Measurements from ENCODE around the gene SLC39A5. TPM values are rescaled to one million over a fixed set of nuclear protein-coding genes. Genes with fewer than 3 reads are reported as not detected.
A peak's percentile ranks its signal among the peaks of the same experiment; 100 is the strongest.

Gene SLC39A5
- polyA plus RNA-seq, 1 donor from 2014 or later: 0.33 TPM

- H3K4me3 ChIP-seq (ENCODE audit: low read length): peak within 1 kb of the TSS; percentile 97
- H3K9me3 ChIP-seq (ENCODE audit: low read length): no peaks in the 10 kb centered on the region
- peak within 1 kb of the TSS; percentile 99 for H3K9ac ChIP-seq (ENCODE audit: low read length)
- no peaks in the 10 kb centered on the region for H4K20me1 ChIP-seq (ENCODE audit: insufficient read depth)
- TF ChIP-seq CTCF (IDR thresholded peaks at IDR 0.05; ENCODE audit: poor library complexity, severe bottlenecking): peak; percentile 77
- peak; percentile 23 for TF ChIP-seq MXI1 (conservative IDR thresholded peaks at IDR 0.05; ENCODE audit: poor library complexity, severe bottlenecking)
- TF ChIP-seq SMC3 (conservative IDR thresholded peaks at IDR 0.05; ENCODE audit: poor library complexity): peak; percentile 50
- peak; percentile 49 for TF ChIP-seq TAF1 (IDR thresholded peaks at IDR 0.05; ENCODE audit: low read depth)
- no peak for TF ChIP-seq EP300 (conservative IDR thresholded peaks at IDR 0.05; ENCODE audit: poor library complexity, severe bottlenecking)
- TF ChIP-seq EZH2 (IDR thresholded peaks at IDR 0.05; ENCODE audit: borderline replicate concordance, insufficient read depth, low read length, poor library complexity, severe bottlenecking): no peak
- TF ChIP-seq RAD21 (conservative IDR thresholded peaks at IDR 0.05): peak; percentile 42
- TF ChIP-seq, protein P1, sequence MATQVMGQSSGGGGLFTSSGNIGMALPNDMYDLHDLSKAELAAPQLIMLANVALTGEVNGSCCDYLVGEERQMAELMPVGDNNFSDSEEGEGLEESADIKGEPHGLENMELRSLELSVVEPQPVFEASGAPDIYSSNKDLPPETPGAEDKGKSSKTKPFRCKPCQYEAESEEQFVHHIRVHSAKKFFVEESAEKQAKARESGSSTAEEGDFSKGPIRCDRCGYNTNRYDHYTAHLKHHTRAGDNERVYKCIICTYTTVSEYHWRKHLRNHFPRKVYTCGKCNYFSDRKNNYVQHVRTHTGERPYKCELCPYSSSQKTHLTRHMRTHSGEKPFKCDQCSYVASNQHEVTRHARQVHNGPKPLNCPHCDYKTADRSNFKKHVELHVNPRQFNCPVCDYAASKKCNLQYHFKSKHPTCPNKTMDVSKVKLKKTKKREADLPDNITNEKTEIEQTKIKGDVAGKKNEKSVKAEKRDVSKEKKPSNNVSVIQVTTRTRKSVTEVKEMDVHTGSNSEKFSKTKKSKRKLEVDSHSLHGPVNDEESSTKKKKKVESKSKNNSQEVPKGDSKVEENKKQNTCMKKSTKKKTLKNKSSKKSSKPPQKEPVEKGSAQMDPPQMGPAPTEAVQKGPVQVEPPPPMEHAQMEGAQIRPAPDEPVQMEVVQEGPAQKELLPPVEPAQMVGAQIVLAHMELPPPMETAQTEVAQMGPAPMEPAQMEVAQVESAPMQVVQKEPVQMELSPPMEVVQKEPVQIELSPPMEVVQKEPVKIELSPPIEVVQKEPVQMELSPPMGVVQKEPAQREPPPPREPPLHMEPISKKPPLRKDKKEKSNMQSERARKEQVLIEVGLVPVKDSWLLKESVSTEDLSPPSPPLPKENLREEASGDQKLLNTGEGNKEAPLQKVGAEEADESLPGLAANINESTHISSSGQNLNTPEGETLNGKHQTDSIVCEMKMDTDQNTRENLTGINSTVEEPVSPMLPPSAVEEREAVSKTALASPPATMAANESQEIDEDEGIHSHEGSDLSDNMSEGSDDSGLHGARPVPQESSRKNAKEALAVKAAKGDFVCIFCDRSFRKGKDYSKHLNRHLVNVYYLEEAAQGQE (IDR thresholded peaks at IDR 0.05; ENCODE audit: borderline replicate concordance): peak; percentile 74
- TF ChIP-seq POLR2AphosphoS5 (IDR thresholded peaks at IDR 0.05): peak; percentile 90
- peak within 1 kb of the TSS; percentile 97 for H3K27ac ChIP-seq (ENCODE audit: low read length)
- no peaks in the 10 kb centered on the region for H3K27me3 ChIP-seq (ENCODE audit: insufficient read depth, low read depth, low read length)
- peak within 1 kb of the TSS; percentile 95 for H3K4me2 ChIP-seq (ENCODE audit: low read length)
- H3K79me2 ChIP-seq (replicated peaks; ENCODE audit: insufficient read depth, low read length): peaks cover 33% of the 10 kb centered on the region
- H3K9me2 ChIP-seq (ENCODE audit: insufficient read depth, low read length): no peaks in the 10 kb centered on the region
- H2AFZ ChIP-seq (ENCODE audit: low read depth, low read length): peak within 1 kb of the TSS; percentile 66
- H3K36me3 ChIP-seq (ENCODE audit: insufficient read depth, low read length): peaks cover 5% of the 10 kb centered on the region
- H3F3A ChIP-seq (ENCODE audit: insufficient read depth, low read length, poor library complexity, severe bottlenecking): peaks cover 7% of the 10 kb centered on the region
Observed at GRCh38 chr12:56189099-56189917, 40.5 kb upstream of the SLC39A5 start, which contains the start of gene SMARCC2. SMARCC2 (minus strand) TSS chr12:56189483; CDS start chr12:56189461, 22 bp downstream.

- H3K36me3 ChIP-seq (ENCODE audit: insufficient read depth, low read length): peaks cover 5% of the 10 kb centered on the region
- H3K4me3 ChIP-seq (ENCODE audit: low read length): peak overlapping the region; percentile 97
- H3K4me2 ChIP-seq (ENCODE audit: low read length): peak overlapping the region; percentile 38
- H3K9me3 ChIP-seq (ENCODE audit: low read length): no peaks in the 10 kb centered on the region
- no peaks in the 10 kb centered on the region for H4K20me1 ChIP-seq (ENCODE audit: insufficient read depth)
- H3K9ac ChIP-seq (ENCODE audit: low read length): peak overlapping the region; percentile 99
- no peaks in the 10 kb centered on the region for H3K27me3 ChIP-seq (ENCODE audit: insufficient read depth, low read depth, low read length)
- peak overlapping the region; percentile 56 for H2AFZ ChIP-seq (ENCODE audit: low read depth, low read length)
- peaks cover 32% of the 10 kb centered on the region for H3K79me2 ChIP-seq (replicated peaks; ENCODE audit: insufficient read depth, low read length)
- peak overlapping the region; percentile 79 for H3K27ac ChIP-seq (ENCODE audit: low read length)
- H3F3A ChIP-seq (ENCODE audit: insufficient read depth, low read length, poor library complexity, severe bottlenecking): peaks cover 7% of the 10 kb centered on the region
- H3K9me2 ChIP-seq (ENCODE audit: insufficient read depth, low read length): no peaks in the 10 kb centered on the region
- TF ChIP-seq EP300 (conservative IDR thresholded peaks at IDR 0.05; ENCODE audit: poor library complexity, severe bottlenecking) (no peak), MXI1 (conservative IDR thresholded peaks at IDR 0.05; ENCODE audit: poor library complexity, severe bottlenecking) (peak; percentile 75), POLR2AphosphoS5 (IDR thresholded peaks at IDR 0.05) (peak; percentile 58), SMC3 (conservative IDR thresholded peaks at IDR 0.05; ENCODE audit: poor library complexity) (no peak), EZH2 (IDR thresholded peaks at IDR 0.05; ENCODE audit: borderline replicate concordance, insufficient read depth, low read length, poor library complexity, severe bottlenecking) (no peak), RAD21 (conservative IDR thresholded peaks at IDR 0.05) (no peak), TAF1 (IDR thresholded peaks at IDR 0.05; ENCODE audit: low read depth) (no peak), CTCF (IDR thresholded peaks at IDR 0.05; ENCODE audit: poor library complexity, severe bottlenecking) (no peak)
- TF ChIP-seq, protein P1 (IDR thresholded peaks at IDR 0.05; ENCODE audit: borderline replicate concordance): no peak
Observed at GRCh38 chr12:56189918-56190694, 39.7 kb upstream of the SLC39A5 start.
